PC-3 (cell line): ENCODE data around the gene IQCN. TPM values are rescaled to one million over a fixed set of nuclear protein-coding genes. Genes with fewer than 3 reads are reported as not detected.

Experiments
- ATAC-seq: fragments of 200-7000 bp; cut with Tn5 transposase; 2 replicates; pipeline ENCODE4 v1.9.1; 2020; ENCODE audit warnings: mild to moderate bottlenecking, moderate library complexity
- BruUV-seq: library from RNA; stranded (reverse); fragments of 400-500 nt; replicated peaks from 2 replicates; lab custom pipeline; 2021; lab: Mats Ljungman, UMichigan
- CTCF ChIA-PET: fragments of 300-600 bp; sonication (Branson Sonifier 250); formaldehyde crosslinking; loops from one replicate; lab custom pipeline; 2022; ENCODE audit warnings: antibody characterized with exemption; lab: Charles Lee
- POLR2A ChIA-PET: fragments of 300-600 bp; sonication (Branson Sonifier 250); formaldehyde crosslinking; loops from one replicate; lab custom pipeline; 2022; ENCODE audit warnings: antibody characterized with exemption; ENCODE audit not compliant: unreplicated experiment; lab: Charles Lee
- DNase-seq: peaks from one replicate; pipeline ENCODE4 v3.0.0-alpha.2; 2015
- H2AFZ ChIP-seq: fragments of 300-600 bp; sonication (generic); 2 replicates; pipeline ENCODE4 v1.6.0; 2016; ENCODE audit warnings: antibody characterized with exemption, low read length
- H3F3A ChIP-seq: fragments of 300-600 bp; sonication (generic); one replicate; pipeline ENCODE4 v1.6.0; 2017; ENCODE audit warnings: antibody characterized with exemption, low read length, control low read depth, mild to moderate bottlenecking; ENCODE audit not compliant: unreplicated experiment
- H3K27ac ChIP-seq: fragments of 300-600 bp; sonication (generic); 2 replicates; pipeline ENCODE4 v1.5.1; 2016; ENCODE audit warnings: mild to moderate bottlenecking, low read length
- H3K27me3 ChIP-seq: fragments of 300-600 bp; sonication (generic); 2 replicates; pipeline ENCODE4 v1.6.1; 2016; ENCODE audit warnings: low read length, mixed read lengths
- H3K36me3 ChIP-seq: fragments of 300-600 bp; sonication (generic); 2 replicates; pipeline ENCODE4 v1.6.1; 2016; ENCODE audit warnings: low read depth, mixed run types, low read length, mixed read lengths
- H3K4me1 ChIP-seq: fragments of 300-600 bp; sonication (generic); 2 replicates; pipeline ENCODE4 v1.5.1; 2016; ENCODE audit warnings: low read length; ENCODE audit not compliant: insufficient read depth
- H3K4me2 ChIP-seq: fragments of 300-600 bp; sonication (generic); 2 replicates; pipeline ENCODE4 v1.6.0; 2016; ENCODE audit warnings: low read length
- H3K4me3 ChIP-seq: fragments of 300-600 bp; sonication (generic); 2 replicates; pipeline ENCODE4 v1.5.1; 2016; ENCODE audit warnings: mild to moderate bottlenecking, low read length, mixed read lengths
- H3K79me2 ChIP-seq: fragments of 300-600 bp; sonication (generic); 2 replicates; pipeline ENCODE4 v1.6.1; 2017; ENCODE audit warnings: low read length, mixed read lengths
- H3K9ac ChIP-seq: fragments of 300-600 bp; sonication (generic); 2 replicates; pipeline ENCODE4 v1.6.0; 2016; ENCODE audit warnings: mild to moderate bottlenecking, low read length
- H3K9me2 ChIP-seq: fragments of 300-600 bp; sonication (generic); replicated peaks from 2 replicates; pipeline ENCODE4 v1.6.1; 2016; ENCODE audit warnings: mixed run types, low read length, mixed read lengths
- H3K9me3 ChIP-seq: fragments of 300-600 bp; sonication (generic); 2 replicates; pipeline ENCODE4 v1.6.1; 2016; ENCODE audit warnings: low read length, mixed read lengths
- H4K20me1 ChIP-seq: fragments of 300-600 bp; sonication (generic); 2 replicates; pipeline ENCODE4 v1.6.1; 2016; ENCODE audit warnings: low read length, mixed read lengths
- CTCF ChIP-seq: fragments of 300-600 bp; sonication (generic); conservative IDR thresholded peaks from 2 replicates; pipeline ENCODE4 v1.5.1; 2017; ENCODE audit warnings: antibody characterized with exemption, low read depth, mild to moderate bottlenecking, low read length
- EZH2 ChIP-seq: fragments of 300-600 bp; sonication (generic); IDR thresholded peaks from one replicate; pipeline ENCODE4 v1.6.1; 2017; ENCODE audit warnings: antibody characterized with exemption, mild to moderate bottlenecking, low read length; ENCODE audit not compliant: unreplicated experiment
- EZH2phosphoT487 ChIP-seq: fragments of 300-600 bp; sonication (generic); IDR thresholded peaks from 2 replicates; pipeline ENCODE4 v1.6.1; 2018; ENCODE audit warnings: mild to moderate bottlenecking, antibody characterized with exemption, low read length, borderline replicate concordance
- intact Hi-C: fragments of 100-400 bp; cut with micrococcal nuclease; formaldehyde crosslinking; loops from 2 replicates; pipeline ENCODE4 v1.9.0; 2023
- total RNA-seq: library from RNA; depleted of rRNA; stranded (reverse); fragments of >200 nt; gene quantifications from 2 replicates; pipeline ENCODE4 v1.2.3, GENCODE V29; 2014

IQCN gene
- total RNA-seq, 1 experiment from 2014 or later: 0.33 TPM

GRCh38 chr19:18282788-18283141 lies 8.5 kb upstream of the IQCN start:
- DNase-seq: no peak
- CTCF ChIA-PET: interaction anchor here (0.6 kb wide), 1 partner anchor 10 kb away, joined by 4 read pairs; no protein-coding TSS in a partner anchor

GRCh38 chr19:18282021-18282787 lies 8.0 kb upstream of the IQCN start:
- intact Hi-C loops: no loop called here
- ATAC-seq (peak; percentile 44), DNase-seq (peak; percentile 39)
- H3K27ac ChIP-seq: peak overlapping the region; percentile 99
- H3K9me2 ChIP-seq: no peaks in the 10 kb centered on the region
- H3K36me3 ChIP-seq: no peaks in the 10 kb centered on the region
- H3K4me2 ChIP-seq: peak overlapping the region; percentile 98
- H2AFZ ChIP-seq: peak overlapping the region; percentile 75
- H3K4me1 ChIP-seq: peaks cover 18% of the 10 kb centered on the region
- TF ChIP-seq CTCF: no peak
- TF ChIP-seq EZH2phosphoT487: no peak
- no peak for TF ChIP-seq EZH2
- no peaks in the 10 kb centered on the region for H3F3A ChIP-seq
- peak overlapping the region; percentile 93 for H3K9ac ChIP-seq
- H3K4me3 ChIP-seq: peak overlapping the region; percentile 74
- ChIA-PET POLR2A (interaction anchor here (0.5 to 3.8 kb wide), 16 partner anchors 10 to 423 kb away, joined by 3 to 47 read pairs (median 5); partner anchors contain the start of genes LSM4 and RAB3A), CTCF (interaction anchor here (0.6 to 1.1 kb wide), 3 partner anchors 11 to 90 kb away, joined by 4 to 9 read pairs (median 4); no protein-coding TSS in a partner anchor)
- peaks cover 29% of the 10 kb centered on the region for H3K79me2 ChIP-seq
- H3K27me3 ChIP-seq: no peaks in the 10 kb centered on the region
- BruUV-seq: TSS peak; percentile 90
- no peaks in the 10 kb centered on the region for H3K9me3 ChIP-seq
- peaks cover 13% of the 10 kb centered on the region for H4K20me1 ChIP-seq

More at GRCh38 chr19:18282788-18283141, 8.5 kb upstream of the IQCN start:
- no peaks in the 10 kb centered on the region for H3K9me2 ChIP-seq
- H3K9ac ChIP-seq: peak overlapping the region; percentile 93
- no peak for TF ChIP-seq EZH2phosphoT487
- no peak for TF ChIP-seq CTCF
- no peak for TF ChIP-seq EZH2
- H3K27ac ChIP-seq: peak overlapping the region; percentile 99
- peaks cover 18% of the 10 kb centered on the region for H3K4me1 ChIP-seq
- no peaks in the 10 kb centered on the region for H3K27me3 ChIP-seq
- no peak overlapping the region for H2AFZ ChIP-seq
- no peaks in the 10 kb centered on the region for H3K9me3 ChIP-seq
- peak overlapping the region; percentile 74 for H3K4me3 ChIP-seq
- no peaks in the 10 kb centered on the region for H3K36me3 ChIP-seq
- H4K20me1 ChIP-seq: peaks cover 13% of the 10 kb centered on the region
- BruUV-seq: no TSS peak
- intact Hi-C loops: no loop called here
- no peaks in the 10 kb centered on the region for H3F3A ChIP-seq
- H3K4me2 ChIP-seq: peak overlapping the region; percentile 98
- no peak for ATAC-seq
- peaks cover 29% of the 10 kb centered on the region for H3K79me2 ChIP-seq
- POLR2A ChIA-PET: interaction anchor here (1.4 to 3.8 kb wide), 2 partner anchors 10 to 40 kb away, joined by 13 to 47 read pairs; partner anchors contain the start of gene LSM4
